Upper lobe of left lung (tissue), 4 donors: ENCODE measurements around the gene CDC25A.

Experiments
- CTCF ChIP-seq, 6 experiments: fragments of 450-650 bp in 4 of 6; fragments of 200-600 bp in 2 of 6; sonication (generic) in 2 of 6; IDR thresholded peaks; one replicate each; pipeline ENCODE4 v1.5.1; 2016 to 2019; ENCODE audit warnings: antibody characterized with exemption in 6 of 6
- POLR2A ChIP-seq, 4 donors: fragments of 450-650 bp; IDR thresholded peaks; one replicate each; pipeline ENCODE4 v1.5.1; 2016 to 2017; ENCODE audit warnings: antibody characterized with exemption in 4 of 4, mild to moderate bottlenecking in 2 of 4
- POLR2AphosphoS5 ChIP-seq, 2 donors: sonication (generic); formaldehyde crosslinking; IDR thresholded peaks; one replicate each; pipeline ENCODE4 v1.5.1; 2017; ENCODE audit warnings: antibody characterized with exemption in 2 of 2

GRCh38 chr3:48112813-48113212, 75.4 kb downstream of the CDC25A start:
- TF ChIP-seq POLR2AphosphoS5 (IDR thresholded peaks at IDR 0.05) (no peak), POLR2A (IDR thresholded peaks at IDR 0.05) (no peak), CTCF (IDR thresholded peaks at IDR 0.05) (no peak)
